IMR-90 (cell line): ENCODE data around the gene SLC24A3. TPM values are rescaled to one million over a fixed set of nuclear protein-coding genes. Genes with fewer than 3 reads are reported as not detected.

Experiments
- ATAC-seq: fragments of 200-7000 bp; cut with Tn5 transposase; 2 replicates; pipeline ENCODE4 v1.9.1; 2020; ENCODE audit warnings: low read depth, mild to moderate bottlenecking, moderate library complexity
- BruUV-seq: library from RNA; stranded (reverse); fragments of 400-500 nt; replicated peaks from 2 replicates; lab custom pipeline; 2021; lab: Mats Ljungman, UMichigan
- CTCF ChIA-PET: fragments of 300-600 bp; formaldehyde crosslinking; extraction: SDS; loops from one replicate; lab custom pipeline; 2021; ENCODE audit warnings: antibody characterized with exemption; lab: Yijun Ruan, JAX
- POLR2A ChIA-PET: fragments of 300-600 bp; sonication (Branson Sonifier 250); formaldehyde crosslinking; loops from one replicate; lab custom pipeline; 2022; ENCODE audit warnings: antibody characterized with exemption; ENCODE audit not compliant: unreplicated experiment; lab: Charles Lee
- DNase-seq: peaks from one replicate; pipeline ENCODE4 v3.0.0; 2013
- H2AFZ ChIP-seq: replicated peaks from 2 replicates; pipeline ENCODE3; 2013; ENCODE audit warnings: low read length, mild to moderate bottlenecking; ENCODE audit not compliant: poor library complexity
- H2AK5ac ChIP-seq: 2 replicates; pipeline ENCODE4 v1.6.1; 2013; ENCODE audit warnings: low read depth, low read length, inconsistent platforms
- H2AK9ac ChIP-seq: replicated peaks from 2 replicates; pipeline ENCODE3; 2013; ENCODE audit warnings: mild to moderate bottlenecking, low read depth, low read length, moderate library complexity; ENCODE audit not compliant: poor library complexity
- H2BK120ac ChIP-seq: 2 replicates; pipeline ENCODE4 v1.6.1; 2013; ENCODE audit warnings: low read depth, low read length, inconsistent platforms
- H2BK15ac ChIP-seq: 3 replicates; pipeline ENCODE4 v1.6.1; 2013; ENCODE audit warnings: low read depth, low read length, inconsistent platforms
- H2BK20ac ChIP-seq: 2 replicates; pipeline ENCODE4 v1.6.1; 2013; ENCODE audit warnings: low read depth, mild to moderate bottlenecking, inconsistent platforms, low read length, moderate library complexity
- H2BK5ac ChIP-seq: 2 replicates; pipeline ENCODE4 v1.6.1; 2013; ENCODE audit warnings: mild to moderate bottlenecking, low read depth, low read length, inconsistent platforms; ENCODE audit not compliant: poor library complexity, severe bottlenecking
- H3K14ac ChIP-seq: replicated peaks from 2 replicates; pipeline ENCODE4 v1.6.1; 2013; ENCODE audit warnings: low read depth, low read length, inconsistent platforms
- H3K18ac ChIP-seq: 2 replicates; pipeline ENCODE4 v1.6.1; 2013; ENCODE audit warnings: low read depth, low read length, control low read depth
- H3K23ac ChIP-seq: 2 replicates; pipeline ENCODE4 v1.6.1; 2013; ENCODE audit warnings: low read depth, low read length, inconsistent platforms
- H3K27ac ChIP-seq: 2 replicates; pipeline ENCODE4 v1.5.1; 2013; ENCODE audit warnings: mild to moderate bottlenecking, control low read depth, low read length; ENCODE audit not compliant: insufficient read depth
- H3K27me3 ChIP-seq: 2 replicates; pipeline ENCODE4 v1.6.1; 2013; ENCODE audit warnings: low read length; ENCODE audit not compliant: control insufficient read depth, insufficient read depth
- H3K36me3 ChIP-seq: 2 replicates; pipeline ENCODE4 v1.6.1; 2013; ENCODE audit warnings: low read length, mixed read lengths; ENCODE audit not compliant: control insufficient read depth, insufficient read depth
- H3K4ac ChIP-seq: 2 replicates; pipeline ENCODE4 v1.6.1; 2013; ENCODE audit warnings: low read depth, low read length, inconsistent platforms
- H3K4me1 ChIP-seq: 2 replicates; pipeline ENCODE4 v1.6.1; 2013; ENCODE audit warnings: low read length, mixed read lengths; ENCODE audit not compliant: control insufficient read depth, insufficient read depth
- H3K4me2 ChIP-seq: 2 replicates; pipeline ENCODE4 v1.6.1; 2013; ENCODE audit warnings: low read depth, mild to moderate bottlenecking, control low read depth, low read length, moderate library complexity
- H3K4me3 ChIP-seq: 2 replicates; pipeline ENCODE4 v1.5.1; 2013; ENCODE audit warnings: low read depth, mild to moderate bottlenecking, control low read depth, low read length, moderate library complexity; ENCODE audit not compliant: insufficient read depth
- H3K56ac ChIP-seq: 2 replicates; pipeline ENCODE4 v1.6.1; 2013; ENCODE audit warnings: low read length, inconsistent platforms; ENCODE audit not compliant: insufficient read depth; ENCODE audit errors: extremely low read depth
- H3K79me1 ChIP-seq, 2 experiments: 2 replicates each; pipeline ENCODE4 v1.6.1; 2013; ENCODE audit warnings: low read length in 2 of 2, inconsistent platforms in 1 of 2, low read depth in 1 of 2
- H3K9ac ChIP-seq: 2 replicates; pipeline ENCODE4 v1.6.1; 2013; ENCODE audit warnings: low read depth, low read length, control low read depth
- H3K9me1 ChIP-seq: 2 replicates; pipeline ENCODE4 v1.6.1; 2013; ENCODE audit warnings: low read length, inconsistent platforms; ENCODE audit not compliant: insufficient read depth
- H3K9me3 ChIP-seq: 2 replicates; pipeline ENCODE4 v1.6.1; 2013; ENCODE audit warnings: low read length; ENCODE audit not compliant: control insufficient read depth, insufficient read depth
- H4K20me1 ChIP-seq: 2 replicates; pipeline ENCODE4 v1.6.1; 2013; ENCODE audit warnings: low read length, inconsistent platforms; ENCODE audit not compliant: insufficient read depth
- H4K5ac ChIP-seq: 2 replicates; pipeline ENCODE4 v1.6.1; 2013; ENCODE audit warnings: mild to moderate bottlenecking, low read depth, low read length, control low read depth
- H4K8ac ChIP-seq, 2 experiments: 2 replicates each; pipeline ENCODE4 v1.6.1; 2013; ENCODE audit warnings: low read depth in 2 of 2, low read length in 2 of 2, control low read depth in 1 of 2, inconsistent platforms in 1 of 2
- H4K91ac ChIP-seq: 2 replicates; pipeline ENCODE4 v1.6.1; 2013; ENCODE audit warnings: low read depth, low read length, inconsistent platforms; ENCODE audit not compliant: insufficient read depth
- BHLHE40 ChIP-seq: fragments of 150-350 bp; IDR thresholded peaks from 2 replicates; pipeline ENCODE4 v1.6.1; 2016; ENCODE audit warnings: mild to moderate bottlenecking, low read depth, low read length
- CHD1 ChIP-seq: IDR thresholded peaks from 2 replicates; pipeline ENCODE4 v1.6.1; 2012; ENCODE audit warnings: low read depth, low read length, improper control_type of control experiment
- FOS ChIP-seq: fragments of 150-350 bp; IDR thresholded peaks from 2 replicates; pipeline ENCODE4 v1.6.1; 2016; ENCODE audit warnings: low read depth, low read length
- MAFK ChIP-seq: IDR thresholded peaks from 2 replicates; pipeline ENCODE4 v1.6.1; 2012; ENCODE audit warnings: low read depth, low read length, improper control_type of control experiment
- MAZ ChIP-seq: IDR thresholded peaks from 2 replicates; pipeline ENCODE4 v1.6.1; 2012; ENCODE audit warnings: low read depth, mild to moderate bottlenecking, low read length, improper control_type of control experiment, moderate library complexity, borderline replicate concordance
- MXI1 ChIP-seq: IDR thresholded peaks from 2 replicates; pipeline ENCODE4 v1.6.1; 2012; ENCODE audit warnings: low read depth, mild to moderate bottlenecking, low read length, moderate library complexity, borderline replicate concordance
- NFE2L2 ChIP-seq: fragments of 150-350 bp; IDR thresholded peaks from 2 replicates; pipeline ENCODE4 v1.6.1; 2016; ENCODE audit warnings: low read depth, mild to moderate bottlenecking, low read length
- POLR2A ChIP-seq: IDR thresholded peaks from 2 replicates; pipeline ENCODE4 v1.6.1; 2012; ENCODE audit warnings: mild to moderate bottlenecking, low read depth, low read length
- RAD21 ChIP-seq: IDR thresholded peaks from 2 replicates; pipeline ENCODE4 v1.6.1; 2012; ENCODE audit warnings: low read length, improper control_type of control experiment
- USF2 ChIP-seq: fragments of 150-350 bp; IDR thresholded peaks from 2 replicates; pipeline ENCODE4 v1.6.1; 2017; ENCODE audit warnings: mild to moderate bottlenecking, antibody characterized with exemption, low read length, low read depth
- WGBS, 2 experiments: methylation state at CpG; one replicate each; pipeline versions ENCODE4 v1.1.5 to v1.1.7; 2013; ENCODE audit warnings: missing lambda C conversion rate in 2 of 2; ENCODE audit not compliant: insufficient read length in 1 of 2; ENCODE audit errors: extremely low coverage in 2 of 2; 5-methylcytosine and 5-hydroxymethylcytosine counted together
- dilution Hi-C: fragments of 300-500 bp; cut with HindIII; formaldehyde crosslinking; loops from one replicate; pipeline ENCODE4 v1.14.3; 2018; ENCODE audit warnings: low sequenced_read_pairs; ENCODE audit not compliant: unreplicated experiment
- in situ Hi-C: fragments of 300-500 bp; cut with MboI; formaldehyde crosslinking; loops from 3 replicates; pipeline ENCODE4 v1.14.3; 2019; ENCODE audit warnings: low sequenced_read_pairs, inconsistent platforms, mixed read lengths
- intact Hi-C: fragments of 100-400 bp; cut with micrococcal nuclease; formaldehyde crosslinking; loops from 2 replicates; pipeline ENCODE4 v1.10.0; 2022
- polyA plus RNA-seq, 3 experiments: library from polyadenylated mRNA; depleted of rRNA; stranded (reverse); fragments of >200 nt; gene quantifications; 2 replicates each; pipeline ENCODE4 v1.2.3, GENCODE V29; 2012; ENCODE audit warnings: low replicate concordance in 1 of 3
- total RNA-seq: library from RNA; depleted of rRNA; stranded (reverse); fragments of >200 nt; gene quantifications from 2 replicates; pipeline ENCODE4 v1.2.3, GENCODE V29; 2012

SLC24A3 gene
- total and polyA plus RNA-seq, 2 of the 4 experiments (the other 2 are of a cell fraction): not detected

- no peak overlapping the region for H3K23ac ChIP-seq
- no peak overlapping the region for H3K4ac ChIP-seq
- H2BK5ac ChIP-seq: no peak overlapping the region
- no peak overlapping the region for H2AFZ ChIP-seq
- no peak overlapping the region for H3K27ac ChIP-seq
- no peaks in the 10 kb centered on the region for H3K9me1 ChIP-seq
- H3K9ac ChIP-seq: no peak overlapping the region
- intact Hi-C loops (no loop called here), dilution Hi-C loops (no loop called here), in situ Hi-C loops (no loop called here)
- H3K4me2 ChIP-seq: no peak overlapping the region
- POLR2A ChIA-PET: no interaction called here
- no peak overlapping the region for H2BK15ac ChIP-seq
- no TSS peak for BruUV-seq
- no peaks in the 10 kb centered on the region for H3K79me1 ChIP-seq
- no peak overlapping the region for H2BK120ac ChIP-seq
- no peak overlapping the region for H2AK5ac ChIP-seq
- H3K4me3 ChIP-seq: no peak overlapping the region
- no peaks in the 10 kb centered on the region for H3K4me1 ChIP-seq
- WGBS, 2 experiments: no CpG with 5 or more reads among the region's 10 CpGs
- H2AK9ac ChIP-seq: no peak overlapping the region
- H3K56ac ChIP-seq: no peak overlapping the region
- no peaks in the 10 kb centered on the region; the same call in 1 of the 2 replicates for H3K9me3 ChIP-seq
- no peak overlapping the region for H3K14ac ChIP-seq
- no peak overlapping the region for H4K5ac ChIP-seq
- H4K8ac ChIP-seq: no peak overlapping the region
- CTCF ChIA-PET: no interaction called here
- H4K91ac ChIP-seq: no peak overlapping the region
- H3K18ac ChIP-seq: no peak overlapping the region
- ATAC-seq (no peak), DNase-seq (no peak)
- no peak overlapping the region for H2BK20ac ChIP-seq
- no peak for TF ChIP-seq FOS
- TF ChIP-seq NFE2L2: no peak
- no peak for TF ChIP-seq MAFK
- no peak for TF ChIP-seq RAD21
- no peak for TF ChIP-seq MAZ
- no peak for TF ChIP-seq USF2
- TF ChIP-seq CHD1: no peak
- TF ChIP-seq MXI1: no peak
- TF ChIP-seq POLR2A: no peak
- no peak for TF ChIP-seq BHLHE40
- H3K36me3 ChIP-seq: no peaks in the 10 kb centered on the region
- H3K27me3 ChIP-seq: no peaks in the 10 kb centered on the region
- no peaks in the 10 kb centered on the region for H4K20me1 ChIP-seq
Measured at GRCh38 chr20:19433371-19434350, 221.2 kb downstream of the SLC24A3 start.
